SK-N-SH treated with all-trans-retinoic acid at 6 μM for 48 hours (cell line): ENCODE results near the gene RRBP1.

Experiments used
- ATAC-seq: fragments of 200-7000 bp; cut with Tn5 transposase; 3 replicates; pipeline ENCODE4 v1.9.1; 2020; ENCODE audit warnings: mild to moderate bottlenecking, moderate library complexity
- ARNTL ChIP-seq: fragments of 450-650 bp; formaldehyde crosslinking; IDR thresholded peaks from 2 replicates; pipeline ENCODE4 v1.5.0; 2020; ENCODE audit warnings: low read depth, mild to moderate bottlenecking, moderate library complexity, borderline replicate concordance
- BACH2 ChIP-seq: fragments of 250-450 bp; sonication (Bioruptor Pico); IDR thresholded peaks from 2 replicates; pipeline ENCODE4 v1.9.0; 2021; ENCODE audit warnings: mild to moderate bottlenecking, borderline replicate concordance
- CREB5 ChIP-seq: fragments of 250-450 bp; sonication (Bioruptor Pico); IDR thresholded peaks from 2 replicates; pipeline ENCODE4 v1.5.1; 2020; ENCODE audit warnings: low read depth, mild to moderate bottlenecking, moderate library complexity
- CSRNP3 ChIP-seq: fragments of 250-450 bp; sonication (Bioruptor Pico); IDR thresholded peaks from 2 replicates; pipeline ENCODE4 v1.5.1; 2021; ENCODE audit warnings: mild to moderate bottlenecking, moderate library complexity
- ESRRG ChIP-seq: fragments of 250-450 bp; sonication (Bioruptor Pico); IDR thresholded peaks from 2 replicates; pipeline ENCODE4 v1.6.1; 2021; ENCODE audit warnings: mild to moderate bottlenecking
- GLIS3 ChIP-seq: fragments of 250-450 bp; sonication (Bioruptor Pico); IDR thresholded peaks from 2 replicates; pipeline ENCODE4 v1.5.0; 2020; ENCODE audit warnings: mild to moderate bottlenecking, moderate library complexity
- ISL1 ChIP-seq: fragments of 250-450 bp; sonication (Bioruptor Pico); IDR thresholded peaks from 2 replicates; pipeline ENCODE4 v2.1.2; 2022; ENCODE audit warnings: mild to moderate bottlenecking, moderate library complexity
- OSR1 ChIP-seq: fragments of 250-450 bp; sonication (Bioruptor Pico); IDR thresholded peaks from 2 replicates; pipeline ENCODE4 v1.8.0; 2022; ENCODE audit warnings: moderate library complexity, mild to moderate bottlenecking, inconsistent platforms
- POU6F1 ChIP-seq: fragments of 250-450 bp; sonication (Bioruptor Pico); IDR thresholded peaks from 2 replicates; pipeline ENCODE4 v1.8.0; 2021; ENCODE audit warnings: low read depth, mild to moderate bottlenecking, moderate library complexity, borderline replicate concordance
- PPARA ChIP-seq: fragments of 250-450 bp; sonication (Bioruptor Pico); IDR thresholded peaks from 2 replicates; pipeline ENCODE4 v1.5.0; 2020; ENCODE audit warnings: mild to moderate bottlenecking, borderline replicate concordance
- RARB ChIP-seq: fragments of 250-450 bp; sonication (Bioruptor Pico); IDR thresholded peaks from 2 replicates; pipeline ENCODE4 v1.8.0; 2021; ENCODE audit warnings: mild to moderate bottlenecking, moderate library complexity
- SNAI2 ChIP-seq: fragments of 250-450 bp; sonication (Bioruptor Pico); IDR thresholded peaks from 2 replicates; pipeline ENCODE4 v1.5.0; 2020; ENCODE audit warnings: mild to moderate bottlenecking, moderate library complexity
- TCF4 ChIP-seq: fragments of 250-450 bp; sonication (Bioruptor Pico); IDR thresholded peaks from 2 replicates; pipeline ENCODE4 v1.8.0; 2021; ENCODE audit warnings: mild to moderate bottlenecking, moderate library complexity, borderline replicate concordance
- TOX ChIP-seq: fragments of 250-450 bp; sonication (Bioruptor Pico); IDR thresholded peaks from 2 replicates; pipeline ENCODE4 v1.8.0; 2021; ENCODE audit warnings: mild to moderate bottlenecking, moderate library complexity, borderline replicate concordance
- TSHZ2 ChIP-seq: fragments of 250-450 bp; sonication (Bioruptor Pico); IDR thresholded peaks from 2 replicates; pipeline ENCODE4 v1.5.0; 2020; ENCODE audit warnings: mild to moderate bottlenecking, moderate library complexity
- ZC3H10 ChIP-seq: fragments of 250-450 bp; sonication (Bioruptor Pico); IDR thresholded peaks from 2 replicates; pipeline ENCODE4 v1.5.1; 2021; ENCODE audit warnings: mild to moderate bottlenecking, moderate library complexity
- ZFP30 ChIP-seq: fragments of 450-650 bp; formaldehyde crosslinking; IDR thresholded peaks from 2 replicates; pipeline ENCODE4 v1.5.0; 2022; ENCODE audit warnings: mild to moderate bottlenecking, moderate library complexity
- ZNF565 ChIP-seq: fragments of 450-650 bp; formaldehyde crosslinking; conservative IDR thresholded peaks from 2 replicates; pipeline ENCODE4 v1.5.0; 2020; ENCODE audit warnings: low read depth, mild to moderate bottlenecking, moderate library complexity
- ZNF70 ChIP-seq: fragments of 450-650 bp; formaldehyde crosslinking; IDR thresholded peaks from 2 replicates; pipeline ENCODE4 v1.5.0; 2020; ENCODE audit warnings: mild to moderate bottlenecking, moderate library complexity

Gene RRBP1

GRCh38 chr20:17616480-17617211 is 65.4 kb downstream of the RRBP1 start:
- ATAC-seq = no peak
- TF ChIP-seq TOX (CRISPR knock-in tag) (no peak), GLIS3 (no peak), ZC3H10 (CRISPR knock-in tag) (no peak), TCF4 (no peak), OSR1 (CRISPR knock-in tag) (no peak), ZNF565 (CRISPR knock-in tag) (no peak)

GRCh38 chr20:17615645-17616479 is 66.2 kb downstream of the RRBP1 start:
- TF ChIP-seq CREB5 (CRISPR knock-in tag) (no peak), ZC3H10 (CRISPR knock-in tag) (no peak), POU6F1 (CRISPR knock-in tag) (no peak), ZFP30 (CRISPR knock-in tag) (no peak), ZNF565 (CRISPR knock-in tag) (no peak), PPARA (no peak), ARNTL (CRISPR knock-in tag) (no peak), BACH2 (CRISPR knock-in tag) (no peak), TOX (CRISPR knock-in tag) (no peak), ISL1 (CRISPR knock-in tag) (no peak), TSHZ2 (CRISPR knock-in tag) (no peak)
- ATAC-seq = no peak

GRCh38 chr20:17614812-17615644 is 67.0 kb downstream of the RRBP1 start:
- no peak for ATAC-seq
- TF ChIP-seq GLIS3 (no peak), OSR1 (CRISPR knock-in tag) (no peak), TCF4 (no peak), ZNF70 (CRISPR knock-in tag) (no peak), RARB (no peak), ESRRG (CRISPR knock-in tag) (no peak), ZFP30 (CRISPR knock-in tag) (no peak), CREB5 (CRISPR knock-in tag) (no peak), ISL1 (CRISPR knock-in tag) (no peak), TSHZ2 (CRISPR knock-in tag) (no peak), CSRNP3 (CRISPR knock-in tag) (no peak), PPARA (no peak), ZC3H10 (CRISPR knock-in tag) (no peak), BACH2 (CRISPR knock-in tag) (no peak), POU6F1 (CRISPR knock-in tag) (no peak), TOX (CRISPR knock-in tag) (no peak), SNAI2 (no peak)
